GM23338 (cell line): ENCODE data around the gene BTBD3. TPM values are rescaled to one million over a fixed set of nuclear protein-coding genes. Genes with fewer than 3 reads are reported as not detected.

Experiments
- ATAC-seq: fragments of 200-7000 bp; cut with Tn5 transposase; 3 replicates; pipeline ENCODE4 v1.9.1; 2020
- DNase-seq: peaks from one replicate; pipeline ENCODE4 v3.0.0-alpha.2; 2015; ENCODE audit warnings: low spot score
- H2AFZ ChIP-seq: fragments of 200-600 bp; sonication (generic); 2 replicates; pipeline ENCODE4 v1.8.0; 2016; ENCODE audit warnings: antibody characterized with exemption, mild to moderate bottlenecking, moderate library complexity
- H3F3A ChIP-seq: fragments of 200-600 bp; sonication (generic); replicated peaks from 2 replicates; pipeline ENCODE4 v1.8.0; 2017; ENCODE audit warnings: antibody characterized with exemption, mixed run types, low read depth
- H3K27ac ChIP-seq: fragments of 200-600 bp; sonication (generic); 2 replicates; pipeline ENCODE4 v1.6.1; 2016; ENCODE audit warnings: low read depth
- H3K27me3 ChIP-seq: fragments of 200-600 bp; sonication (generic); 2 replicates; pipeline ENCODE4 v1.8.0; 2016; ENCODE audit warnings: mild to moderate bottlenecking, mixed run types, moderate library complexity; ENCODE audit not compliant: insufficient read depth
- H3K36me3 ChIP-seq: fragments of 200-600 bp; sonication (generic); 2 replicates; pipeline ENCODE4 v1.8.0; 2016; ENCODE audit warnings: mild to moderate bottlenecking; ENCODE audit not compliant: insufficient read depth
- H3K4me1 ChIP-seq: fragments of 200-600 bp; sonication (generic); 2 replicates; pipeline ENCODE4 v1.8.0; 2016; ENCODE audit warnings: mild to moderate bottlenecking, moderate library complexity; ENCODE audit not compliant: insufficient read depth
- H3K4me2 ChIP-seq: fragments of 200-600 bp; sonication (generic); 2 replicates; pipeline ENCODE4 v1.7.1; 2017; ENCODE audit warnings: mixed run types
- H3K4me3 ChIP-seq: fragments of 200-600 bp; sonication (generic); 2 replicates; pipeline ENCODE4 v1.6.1; 2016; ENCODE audit warnings: mixed run types
- H3K79me2 ChIP-seq: fragments of 200-600 bp; sonication (generic); replicated peaks from 2 replicates; pipeline ENCODE4 v1.8.0; 2017; ENCODE audit warnings: mild to moderate bottlenecking; ENCODE audit not compliant: insufficient read depth
- H3K9me2 ChIP-seq: fragments of 200-600 bp; sonication (generic); 2 replicates; pipeline ENCODE4 v1.8.0; 2017; ENCODE audit not compliant: insufficient read depth
- H4K20me1 ChIP-seq: fragments of 200-600 bp; sonication (generic); replicated peaks from 2 replicates; pipeline ENCODE4 v1.8.0; 2017; ENCODE audit warnings: mild to moderate bottlenecking; ENCODE audit not compliant: insufficient read depth
- H3K27ac Mint-ChIP-seq: 2 replicates; pipeline ENCODE4 v1.8.0; 2020; ENCODE audit warnings: inconsistent platforms, mild to moderate bottlenecking, moderate library complexity, mixed read lengths
- H3K27me3 Mint-ChIP-seq: 3 replicates; pipeline ENCODE4 v1.8.0; 2022; ENCODE audit warnings: low read depth, mild to moderate bottlenecking, moderate library complexity, mixed read lengths, inconsistent platforms; ENCODE audit not compliant: insufficient read depth, poor library complexity
- H3K36me3 Mint-ChIP-seq: 3 replicates; pipeline ENCODE4 v1.8.0; 2021; ENCODE audit warnings: low read depth, mild to moderate bottlenecking, inconsistent platforms, moderate library complexity, mixed read lengths
- H3K4me1 Mint-ChIP-seq: 3 replicates; pipeline ENCODE4 v1.8.0; 2020; ENCODE audit warnings: mild to moderate bottlenecking, inconsistent platforms, mixed read lengths
- H3K4me3 Mint-ChIP-seq: 3 replicates; pipeline ENCODE4 v1.8.0; 2021; ENCODE audit warnings: moderate library complexity, mild to moderate bottlenecking, inconsistent platforms, mixed read lengths
- H3K9me3 Mint-ChIP-seq: 3 replicates; pipeline ENCODE4 v1.8.0; 2020; ENCODE audit warnings: moderate library complexity, mild to moderate bottlenecking, inconsistent platforms, mixed read lengths
- CREB1 ChIP-seq: fragments of 250-450 bp; sonication (Bioruptor Pico); IDR thresholded peaks from 2 replicates; pipeline ENCODE4 v1.5.0; 2020; ENCODE audit warnings: low read depth, mild to moderate bottlenecking, moderate library complexity
- EZH2 ChIP-seq: fragments of 200-600 bp; sonication (generic); IDR thresholded peaks from one replicate; pipeline ENCODE4 v1.8.0; 2017; ENCODE audit warnings: antibody characterized with exemption, mild to moderate bottlenecking, low read depth; ENCODE audit not compliant: unreplicated experiment
- EZH2phosphoT487 ChIP-seq: fragments of 200-600 bp; sonication (generic); IDR thresholded peaks from one replicate; pipeline ENCODE4 v1.8.1; 2018; ENCODE audit warnings: antibody characterized with exemption; ENCODE audit not compliant: unreplicated experiment
- ZNF114 ChIP-seq: fragments of 250-450 bp; sonication (Bioruptor Pico); IDR thresholded peaks from 2 replicates; pipeline ENCODE4 v1.5.0; 2020; ENCODE audit warnings: mild to moderate bottlenecking, moderate library complexity
- ZNF331 ChIP-seq: fragments of 250-450 bp; sonication (Bioruptor Pico); IDR thresholded peaks from 2 replicates; pipeline ENCODE4 v1.5.0; 2020; ENCODE audit warnings: low read depth, mild to moderate bottlenecking, moderate library complexity
- polyA plus RNA-seq: library from polyadenylated mRNA; unstranded; fragments of >200 nt; fragmentation: Nextera tagmentation; extraction: Ambion mirVana; gene quantifications from 2 replicates; pipeline ENCODE4 v1.2.1, GENCODE V29; 2016
- total RNA-seq: library from RNA; depleted of rRNA; stranded (reverse); fragments of >200 nt; shearing (Covaris generic); gene quantifications from 2 replicates; pipeline ENCODE4 v1.2.3, GENCODE V29; 2014
- TF ChIP-seq, protein P1 (sequence below): fragments of 250-450 bp; sonication (Bioruptor Pico); IDR thresholded peaks from 2 replicates; pipeline ENCODE4 v1.5.0; 2020; ENCODE audit warnings: mild to moderate bottlenecking, moderate library complexity
- TF ChIP-seq, protein P2 (sequence below): IDR thresholded peaks from one replicate; pipeline ENCODE4 v1.6.1; 2018; ENCODE audit warnings: antibody characterized with exemption; ENCODE audit not compliant: unreplicated experiment
- TF ChIP-seq, protein P3 (sequence below), 2 experiments: fragments of 200-600 bp in 1 of 2; sonication (generic) in 1 of 2; conservative IDR thresholded peaks; 2 replicates each; pipeline versions ENCODE4 v1.5.1 to v1.6.1; 2016 to 2017; ENCODE audit warnings: antibody characterized with exemption in 2 of 2, low read depth in 2 of 2, mild to moderate bottlenecking in 2 of 2, moderate library complexity in 1 of 2

The BTBD3 gene
- total and polyA plus RNA-seq, 2 experiments from 2014 or later: 11.8 to 45.1 TPM

DNA sequence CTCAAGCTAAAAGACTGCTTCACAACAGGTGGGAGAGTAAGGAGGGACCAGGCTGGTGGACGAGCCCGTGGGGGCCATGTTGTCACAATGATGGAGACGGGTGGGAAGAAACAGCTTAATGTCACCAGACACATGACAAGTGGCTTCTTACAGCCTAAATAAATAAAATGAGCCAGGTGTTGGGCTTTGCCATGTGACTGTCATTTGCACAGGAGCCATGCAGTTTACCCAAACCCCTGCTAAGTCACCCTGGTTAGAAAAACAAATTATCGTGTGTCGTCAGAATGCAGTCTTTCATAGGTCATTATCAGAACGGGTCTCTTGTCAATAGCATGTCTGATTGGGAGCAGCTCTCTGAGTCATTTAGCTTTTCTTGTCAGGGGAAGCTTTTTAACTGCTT, 18.5 kb downstream of the BTBD3 start (continued):
- TF ChIP-seq, protein P1, sequence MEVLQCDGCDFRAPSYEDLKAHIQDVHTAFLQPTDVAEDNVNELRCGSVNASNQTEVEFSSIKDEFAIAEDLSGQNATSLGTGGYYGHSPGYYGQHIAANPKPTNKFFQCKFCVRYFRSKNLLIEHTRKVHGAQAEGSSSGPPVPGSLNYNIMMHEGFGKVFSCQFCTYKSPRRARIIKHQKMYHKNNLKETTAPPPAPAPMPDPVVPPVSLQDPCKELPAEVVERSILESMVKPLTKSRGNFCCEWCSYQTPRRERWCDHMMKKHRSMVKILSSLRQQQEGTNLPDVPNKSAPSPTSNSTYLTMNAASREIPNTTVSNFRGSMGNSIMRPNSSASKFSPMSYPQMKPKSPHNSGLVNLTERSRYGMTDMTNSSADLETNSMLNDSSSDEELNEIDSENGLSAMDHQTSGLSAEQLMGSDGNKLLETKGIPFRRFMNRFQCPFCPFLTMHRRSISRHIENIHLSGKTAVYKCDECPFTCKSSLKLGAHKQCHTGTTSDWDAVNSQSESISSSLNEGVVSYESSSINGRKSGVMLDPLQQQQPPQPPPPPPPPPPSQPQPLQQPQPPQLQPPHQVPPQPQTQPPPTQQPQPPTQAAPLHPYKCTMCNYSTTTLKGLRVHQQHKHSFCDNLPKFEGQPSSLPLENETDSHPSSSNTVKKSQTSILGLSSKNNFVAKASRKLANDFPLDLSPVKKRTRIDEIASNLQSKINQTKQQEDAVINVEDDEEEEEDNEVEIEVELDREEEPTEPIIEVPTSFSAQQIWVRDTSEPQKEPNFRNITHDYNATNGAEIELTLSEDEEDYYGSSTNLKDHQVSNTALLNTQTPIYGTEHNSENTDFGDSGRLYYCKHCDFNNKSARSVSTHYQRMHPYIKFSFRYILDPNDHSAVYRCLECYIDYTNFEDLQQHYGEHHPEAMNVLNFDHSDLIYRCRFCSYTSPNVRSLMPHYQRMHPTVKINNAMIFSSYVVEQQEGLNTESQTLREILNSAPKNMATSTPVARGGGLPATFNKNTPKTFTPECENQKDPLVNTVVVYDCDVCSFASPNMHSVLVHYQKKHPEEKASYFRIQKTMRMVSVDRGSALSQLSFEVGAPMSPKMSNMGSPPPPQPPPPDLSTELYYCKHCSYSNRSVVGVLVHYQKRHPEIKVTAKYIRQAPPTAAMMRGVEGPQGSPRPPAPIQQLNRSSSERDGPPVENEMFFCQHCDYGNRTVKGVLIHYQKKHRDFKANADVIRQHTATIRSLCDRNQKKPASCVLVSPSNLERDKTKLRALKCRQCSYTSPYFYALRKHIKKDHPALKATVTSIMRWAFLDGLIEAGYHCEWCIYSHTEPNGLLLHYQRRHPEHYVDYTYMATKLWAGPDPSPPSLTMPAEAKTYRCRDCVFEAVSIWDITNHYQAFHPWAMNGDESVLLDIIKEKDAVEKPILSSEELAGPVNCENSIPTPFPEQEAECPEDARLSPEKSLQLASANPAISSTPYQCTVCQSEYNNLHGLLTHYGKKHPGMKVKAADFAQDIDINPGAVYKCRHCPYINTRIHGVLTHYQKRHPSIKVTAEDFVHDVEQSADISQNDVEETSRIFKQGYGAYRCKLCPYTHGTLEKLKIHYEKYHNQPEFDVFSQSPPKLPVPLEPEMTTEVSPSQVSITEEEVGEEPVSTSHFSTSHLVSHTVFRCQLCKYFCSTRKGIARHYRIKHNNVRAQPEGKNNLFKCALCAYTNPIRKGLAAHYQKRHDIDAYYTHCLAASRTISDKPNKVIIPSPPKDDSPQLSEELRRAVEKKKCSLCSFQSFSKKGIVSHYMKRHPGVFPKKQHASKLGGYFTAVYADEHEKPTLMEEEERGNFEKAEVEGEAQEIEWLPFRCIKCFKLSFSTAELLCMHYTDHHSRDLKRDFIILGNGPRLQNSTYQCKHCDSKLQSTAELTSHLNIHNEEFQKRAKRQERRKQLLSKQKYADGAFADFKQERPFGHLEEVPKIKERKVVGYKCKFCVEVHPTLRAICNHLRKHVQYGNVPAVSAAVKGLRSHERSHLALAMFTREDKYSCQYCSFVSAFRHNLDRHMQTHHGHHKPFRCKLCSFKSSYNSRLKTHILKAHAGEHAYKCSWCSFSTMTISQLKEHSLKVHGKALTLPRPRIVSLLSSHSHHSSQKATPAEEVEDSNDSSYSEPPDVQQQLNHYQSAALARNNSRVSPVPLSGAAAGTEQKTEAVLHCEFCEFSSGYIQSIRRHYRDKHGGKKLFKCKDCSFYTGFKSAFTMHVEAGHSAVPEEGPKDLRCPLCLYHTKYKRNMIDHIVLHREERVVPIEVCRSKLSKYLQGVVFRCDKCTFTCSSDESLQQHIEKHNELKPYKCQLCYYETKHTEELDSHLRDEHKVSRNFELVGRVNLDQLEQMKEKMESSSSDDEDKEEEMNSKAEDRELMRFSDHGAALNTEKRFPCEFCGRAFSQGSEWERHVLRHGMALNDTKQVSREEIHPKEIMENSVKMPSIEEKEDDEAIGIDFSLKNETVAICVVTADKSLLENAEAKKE (CRISPR knock-in tag): no peak
- TF ChIP-seq ZNF331 (CRISPR knock-in tag) (no peak), EZH2 (no peak)
- TF ChIP-seq, protein P2, sequence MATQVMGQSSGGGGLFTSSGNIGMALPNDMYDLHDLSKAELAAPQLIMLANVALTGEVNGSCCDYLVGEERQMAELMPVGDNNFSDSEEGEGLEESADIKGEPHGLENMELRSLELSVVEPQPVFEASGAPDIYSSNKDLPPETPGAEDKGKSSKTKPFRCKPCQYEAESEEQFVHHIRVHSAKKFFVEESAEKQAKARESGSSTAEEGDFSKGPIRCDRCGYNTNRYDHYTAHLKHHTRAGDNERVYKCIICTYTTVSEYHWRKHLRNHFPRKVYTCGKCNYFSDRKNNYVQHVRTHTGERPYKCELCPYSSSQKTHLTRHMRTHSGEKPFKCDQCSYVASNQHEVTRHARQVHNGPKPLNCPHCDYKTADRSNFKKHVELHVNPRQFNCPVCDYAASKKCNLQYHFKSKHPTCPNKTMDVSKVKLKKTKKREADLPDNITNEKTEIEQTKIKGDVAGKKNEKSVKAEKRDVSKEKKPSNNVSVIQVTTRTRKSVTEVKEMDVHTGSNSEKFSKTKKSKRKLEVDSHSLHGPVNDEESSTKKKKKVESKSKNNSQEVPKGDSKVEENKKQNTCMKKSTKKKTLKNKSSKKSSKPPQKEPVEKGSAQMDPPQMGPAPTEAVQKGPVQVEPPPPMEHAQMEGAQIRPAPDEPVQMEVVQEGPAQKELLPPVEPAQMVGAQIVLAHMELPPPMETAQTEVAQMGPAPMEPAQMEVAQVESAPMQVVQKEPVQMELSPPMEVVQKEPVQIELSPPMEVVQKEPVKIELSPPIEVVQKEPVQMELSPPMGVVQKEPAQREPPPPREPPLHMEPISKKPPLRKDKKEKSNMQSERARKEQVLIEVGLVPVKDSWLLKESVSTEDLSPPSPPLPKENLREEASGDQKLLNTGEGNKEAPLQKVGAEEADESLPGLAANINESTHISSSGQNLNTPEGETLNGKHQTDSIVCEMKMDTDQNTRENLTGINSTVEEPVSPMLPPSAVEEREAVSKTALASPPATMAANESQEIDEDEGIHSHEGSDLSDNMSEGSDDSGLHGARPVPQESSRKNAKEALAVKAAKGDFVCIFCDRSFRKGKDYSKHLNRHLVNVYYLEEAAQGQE: no peak

DNA sequence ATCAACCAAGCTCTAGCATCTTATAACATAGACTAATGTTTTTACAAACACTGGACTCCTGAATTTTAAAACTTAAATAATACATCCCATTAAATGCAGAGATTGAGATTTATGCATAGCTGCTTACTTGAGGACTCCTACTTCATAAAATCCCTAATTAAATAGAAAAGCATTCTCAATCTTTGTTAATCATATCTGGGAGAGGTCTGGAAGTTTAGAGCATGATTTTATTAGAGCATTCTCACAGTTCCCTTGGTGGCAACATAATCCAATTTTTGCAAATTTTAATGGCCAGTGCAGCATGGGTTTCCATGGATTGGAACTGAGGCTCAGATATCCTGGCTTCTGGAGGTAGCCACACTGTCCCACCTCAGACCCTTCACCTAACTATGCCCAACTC, 19.5 kb downstream of the BTBD3 start:
- Mint-ChIP-seq H3K36me3 (no peaks in the 10 kb centered on the region; the same call in 2 of the 3 replicates), H3K9me3 (no peaks in the 10 kb centered on the region), H3K4me1 (peaks cover 3% of the 10 kb centered on the region), H3K27me3 (peaks cover 5% of the 10 kb centered on the region), H3K27ac (no peak overlapping the region), H3K4me3 (no peak overlapping the region)
- no peak for DNase-seq
- Histone ChIP-seq H3K27ac (no peak overlapping the region), H4K20me1 (no peaks in the 10 kb centered on the region), H3K4me2 (no peak overlapping the region), H3K9me2 (peaks cover 10% of the 10 kb centered on the region; the same call in 1 of the 2 replicates), H3K79me2 (no peaks in the 10 kb centered on the region), H3K27me3 (no peaks in the 10 kb centered on the region), H3K36me3 (no peaks in the 10 kb centered on the region), H3F3A (no peaks in the 10 kb centered on the region), H2AFZ (no peak overlapping the region), H3K4me3 (no peak overlapping the region), H3K4me1 (no peaks in the 10 kb centered on the region)
- no peak for ATAC-seq
- TF ChIP-seq CREB1 (CRISPR knock-in tag) (no peak), EZH2phosphoT487 (no peak), ZNF114 (no peak)
- TF ChIP-seq, protein P3, sequence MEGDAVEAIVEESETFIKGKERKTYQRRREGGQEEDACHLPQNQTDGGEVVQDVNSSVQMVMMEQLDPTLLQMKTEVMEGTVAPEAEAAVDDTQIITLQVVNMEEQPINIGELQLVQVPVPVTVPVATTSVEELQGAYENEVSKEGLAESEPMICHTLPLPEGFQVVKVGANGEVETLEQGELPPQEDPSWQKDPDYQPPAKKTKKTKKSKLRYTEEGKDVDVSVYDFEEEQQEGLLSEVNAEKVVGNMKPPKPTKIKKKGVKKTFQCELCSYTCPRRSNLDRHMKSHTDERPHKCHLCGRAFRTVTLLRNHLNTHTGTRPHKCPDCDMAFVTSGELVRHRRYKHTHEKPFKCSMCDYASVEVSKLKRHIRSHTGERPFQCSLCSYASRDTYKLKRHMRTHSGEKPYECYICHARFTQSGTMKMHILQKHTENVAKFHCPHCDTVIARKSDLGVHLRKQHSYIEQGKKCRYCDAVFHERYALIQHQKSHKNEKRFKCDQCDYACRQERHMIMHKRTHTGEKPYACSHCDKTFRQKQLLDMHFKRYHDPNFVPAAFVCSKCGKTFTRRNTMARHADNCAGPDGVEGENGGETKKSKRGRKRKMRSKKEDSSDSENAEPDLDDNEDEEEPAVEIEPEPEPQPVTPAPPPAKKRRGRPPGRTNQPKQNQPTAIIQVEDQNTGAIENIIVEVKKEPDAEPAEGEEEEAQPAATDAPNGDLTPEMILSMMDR (conservative IDR thresholded peaks at IDR 0.05; ENCODE audit: low read depth in 2 of 2): no peak
